ENCODE data around the gene MRC2. TPM values are rescaled to one million over a fixed set of nuclear protein-coding genes. Genes with fewer than 3 reads are reported as not detected.

The MRC2 gene
- polyA plus RNA-seq, 3 donors = 0.04 TPM; not detected in 2

- 100% methylated on average over 9 of the region's 16 CpGs for WGBS (ENCODE audit: insufficient coverage)
- H3K4me1 Mint-ChIP-seq = no peaks in the 10 kb centered on the region
Observed at GRCh38 chr17:62739645-62740388, 112.3 kb downstream of the MRC2 start.

GRCh38 chr17:62741290-62741689 lies 113.8 kb downstream of the MRC2 start:
- TF ChIP-seq, protein P1, sequence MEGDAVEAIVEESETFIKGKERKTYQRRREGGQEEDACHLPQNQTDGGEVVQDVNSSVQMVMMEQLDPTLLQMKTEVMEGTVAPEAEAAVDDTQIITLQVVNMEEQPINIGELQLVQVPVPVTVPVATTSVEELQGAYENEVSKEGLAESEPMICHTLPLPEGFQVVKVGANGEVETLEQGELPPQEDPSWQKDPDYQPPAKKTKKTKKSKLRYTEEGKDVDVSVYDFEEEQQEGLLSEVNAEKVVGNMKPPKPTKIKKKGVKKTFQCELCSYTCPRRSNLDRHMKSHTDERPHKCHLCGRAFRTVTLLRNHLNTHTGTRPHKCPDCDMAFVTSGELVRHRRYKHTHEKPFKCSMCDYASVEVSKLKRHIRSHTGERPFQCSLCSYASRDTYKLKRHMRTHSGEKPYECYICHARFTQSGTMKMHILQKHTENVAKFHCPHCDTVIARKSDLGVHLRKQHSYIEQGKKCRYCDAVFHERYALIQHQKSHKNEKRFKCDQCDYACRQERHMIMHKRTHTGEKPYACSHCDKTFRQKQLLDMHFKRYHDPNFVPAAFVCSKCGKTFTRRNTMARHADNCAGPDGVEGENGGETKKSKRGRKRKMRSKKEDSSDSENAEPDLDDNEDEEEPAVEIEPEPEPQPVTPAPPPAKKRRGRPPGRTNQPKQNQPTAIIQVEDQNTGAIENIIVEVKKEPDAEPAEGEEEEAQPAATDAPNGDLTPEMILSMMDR (IDR thresholded peaks at IDR 0.05) = no peak
- H2AFZ ChIP-seq (ENCODE audit: insufficient read depth, low read depth, low read length, poor library complexity, severe bottlenecking) = no peak overlapping the region
- Mint-ChIP-seq H3K27ac (no peak overlapping the region), H3K4me1 (no peaks in the 10 kb centered on the region), H3K27me3 (ENCODE audit: low read depth in 3 of 3) (peaks cover 2 to 3% (median 2%) of the 10 kb centered on the region in 3 donors), H3K9me3 (no peaks in the 10 kb centered on the region), H3K36me3 (no peaks in the 10 kb centered on the region), H3K4me3 (no peak overlapping the region)
- no peak overlapping the region for H3K4me2 ChIP-seq (replicated peaks; ENCODE audit: extremely low read depth, low read length, poor library complexity, severe bottlenecking)
- no peaks in the 10 kb centered on the region for H3K79me2 ChIP-seq (ENCODE audit: insufficient read depth, low read length)
- no CpG with 5 or more reads among the region's 4 CpGs for WGBS (ENCODE audit: insufficient coverage)
- intact Hi-C loops (cut with micrococcal nuclease) = no loop called here
- no peaks in the 10 kb centered on the region for H3K9me3 ChIP-seq (replicated peaks in 1 of 2; ENCODE audit: control insufficient read depth in 1 of 2, insufficient read depth in 1 of 2, low read length in 2 of 2)
- H3K27me3 ChIP-seq (ENCODE audit: control insufficient read depth in 2 of 2, insufficient read depth in 2 of 2, low read length in 2 of 2) = no peaks in the 10 kb centered on the region
- H4K20me1 ChIP-seq (ENCODE audit: insufficient read depth, low read length) = no peaks in the 10 kb centered on the region
- no peak overlapping the region for H3K27ac ChIP-seq (ENCODE audit: low read depth in 1 of 2, low read length in 2 of 2)
- H3K9ac ChIP-seq (ENCODE audit: insufficient read depth, low read length, poor library complexity, severe bottlenecking) = no peak overlapping the region
- no peaks in the 10 kb centered on the region for H3K36me3 ChIP-seq (replicated peaks in 1 of 2; ENCODE audit: control insufficient read depth in 1 of 2, insufficient read depth in 2 of 2, low read length in 2 of 2)
- H3K4me3 ChIP-seq (replicated peaks in 1 of 3; ENCODE audit: low read depth in 2 of 3, low read length in 3 of 3) = no peak overlapping the region
- no peak for DNase-seq
- no peaks in the 10 kb centered on the region for H3K4me1 ChIP-seq (ENCODE audit: control insufficient read depth in 1 of 2, insufficient read depth in 2 of 2, low read length in 2 of 2)

More at GRCh38 chr17:62739645-62740388, 112.3 kb downstream of the MRC2 start:
- H3K4me2 ChIP-seq (replicated peaks; ENCODE audit: extremely low read depth, low read length, poor library complexity, severe bottlenecking) = no peak overlapping the region
- no peaks in the 10 kb centered on the region for H3K27me3 ChIP-seq (ENCODE audit: control insufficient read depth in 2 of 2, insufficient read depth in 2 of 2, low read length in 2 of 2)
- H3K9me3 ChIP-seq (replicated peaks in 1 of 2; ENCODE audit: control insufficient read depth in 1 of 2, insufficient read depth in 1 of 2, low read length in 2 of 2) = no peaks in the 10 kb centered on the region
- no peak for DNase-seq
- Mint-ChIP-seq H3K9me3 (no peaks in the 10 kb centered on the region), H3K27ac (no peak overlapping the region), H3K4me3 (no peak overlapping the region), H3K36me3 (no peaks in the 10 kb centered on the region), H3K27me3 (ENCODE audit: low read depth in 3 of 3) (peaks cover 2 to 7% (median 2%) of the 10 kb centered on the region in 3 donors)
- no peak overlapping the region for H3K4me3 ChIP-seq (replicated peaks in 1 of 3; ENCODE audit: low read depth in 2 of 3, low read length in 3 of 3)
- H3K27ac ChIP-seq (ENCODE audit: low read depth in 1 of 2, low read length in 2 of 2) = no peak overlapping the region
- H3K79me2 ChIP-seq (ENCODE audit: insufficient read depth, low read length) = no peaks in the 10 kb centered on the region
- H2AFZ ChIP-seq (ENCODE audit: insufficient read depth, low read depth, low read length, poor library complexity, severe bottlenecking) = no peak overlapping the region
- TF ChIP-seq, protein P1 (IDR thresholded peaks at IDR 0.05) = no peak
- intact Hi-C loops (cut with micrococcal nuclease) = no loop called here
- no peak overlapping the region for H3K9ac ChIP-seq (ENCODE audit: insufficient read depth, low read length, poor library complexity, severe bottlenecking)
- no peaks in the 10 kb centered on the region for H4K20me1 ChIP-seq (ENCODE audit: insufficient read depth, low read length)
- H3K4me1 ChIP-seq (ENCODE audit: control insufficient read depth in 1 of 2, insufficient read depth in 2 of 2, low read length in 2 of 2) = no peaks in the 10 kb centered on the region
- H3K36me3 ChIP-seq (replicated peaks in 1 of 2; ENCODE audit: control insufficient read depth in 1 of 2, insufficient read depth in 2 of 2, low read length in 2 of 2) = no peaks in the 10 kb centered on the region

Small RNAs within 50 kb of the gene (small RNA-seq; reads per million reads assigned to genes)
- gene RF00019 (ENCODE audit: insufficient read length, low read depth) = not detected
- gene RNU6-446P (ENCODE audit: insufficient read length, low read depth) = not detected

Other genes with a start within 250 kb of the MRC2 start
- not detected for gene EFCAB3, start 247.1 kb upstream of the MRC2 start, polyA plus RNA-seq
- gene METTL2A, start 203.8 kb upstream of the MRC2 start, polyA plus RNA-seq = 1 to 10 TPM; 2.2 to 5.6 (median 3.9) TPM
- gene TLK2, start 148.8 kb upstream of the MRC2 start, polyA plus RNA-seq = 10 to 100 TPM in 1 of 3 donors, 1 to 10 TPM in 2; 4.0 to 28.2 (median 4.3) TPM
- not detected for gene MARCHF10, start 180.6 kb downstream of the MRC2 start, polyA plus RNA-seq